ENCODE data around the gene SEPTIN7. TPM values are rescaled to one million over a fixed set of nuclear protein-coding genes. Genes with fewer than 3 reads are reported as not detected.

SEPTIN7 gene
- total and polyA plus RNA-seq, 2 of the 13 experiments (the other 11 are each of a cell fraction or from before 2014, with no cell fraction given), result 103 to 129 TPM

- no peak for FAIRE-seq
- Histone ChIP-seq H4K20me1 (ENCODE audit: insufficient read depth, low read length) (no peaks in the 10 kb centered on the region), H3K4me1 (ENCODE audit: insufficient read depth, low read length) (no peaks in the 10 kb centered on the region), H3K9ac (ENCODE audit: insufficient read depth, low read depth, low read length) (no peak overlapping the region), H3K27me3 (ENCODE audit: control insufficient read depth in 1 of 2, insufficient read depth in 2 of 2, low read length in 2 of 2) (no peaks in the 10 kb centered on the region), H3K9me3 (ENCODE audit: low read length) (no peaks in the 10 kb centered on the region), H3K4me2 (ENCODE audit: low read depth, low read length) (no peak overlapping the region), H3K4me3 (replicated peaks in 1 of 3; ENCODE audit: insufficient read depth in 1 of 3, low read depth in 2 of 3, low read length in 3 of 3) (no peak overlapping the region), H3K27ac (ENCODE audit: extremely low read length, insufficient read depth, low read length) (no peak overlapping the region), H3K36me3 (replicated peaks in 1 of 2; ENCODE audit: control insufficient read depth in 1 of 2, insufficient read depth in 2 of 2, low read length in 2 of 2) (no peaks in the 10 kb centered on the region), H3K79me2 (ENCODE audit: insufficient read depth, low read length) (no peaks in the 10 kb centered on the region), H2AFZ (ENCODE audit: low read length) (no peak overlapping the region)
- no peak for TF ChIP-seq ZNF704 (CRISPR knock-in tag; IDR thresholded peaks at IDR 0.05; ENCODE audit: borderline replicate concordance)
- no peak for TF ChIP-seq ZNF614 (CRISPR knock-in tag; IDR thresholded peaks at IDR 0.05; ENCODE audit: borderline replicate concordance)
- TF ChIP-seq ONECUT2 (CRISPR knock-in tag; IDR thresholded peaks at IDR 0.05), result no peak
- DNase-seq (ENCODE audit: low spot score), result no peak
- BruUV-seq (replicated peaks), result no TSS peak
- ChIA-PET POLR2A (no interaction called here), CTCF (ENCODE audit: low intra/inter-chr PET ratio, low total read pairs) (no interaction called here)
- intact Hi-C loops (cut with micrococcal nuclease; ENCODE audit: unreplicated experiment), result no loop called here
- no peak for ATAC-seq
- in situ Hi-C loops (cut with HindIII; ENCODE audit: extremely low pct_ligation_motif_present, low pct_unique_long_range_greater_than_20kb), result no loop called here
These were observed 29.1 kb upstream of the SEPTIN7 start for GRCh38 chr7:35771776-35772175.

- Histone ChIP-seq H3K36me3 (replicated peaks in 1 of 2; ENCODE audit: control insufficient read depth in 1 of 2, insufficient read depth in 2 of 2, low read length in 2 of 2) (no peaks in the 10 kb centered on the region), H3K79me2 (ENCODE audit: insufficient read depth, low read length) (no peaks in the 10 kb centered on the region), H3K4me3 (replicated peaks in 1 of 3; ENCODE audit: insufficient read depth in 1 of 3, low read depth in 2 of 3, low read length in 3 of 3) (no peak overlapping the region), H3K9me3 (ENCODE audit: low read length) (no peaks in the 10 kb centered on the region), H2AFZ (ENCODE audit: low read length) (no peak overlapping the region), H3K4me1 (ENCODE audit: insufficient read depth, low read length) (no peaks in the 10 kb centered on the region), H3K27ac (ENCODE audit: extremely low read length, insufficient read depth, low read length) (no peak overlapping the region), H4K20me1 (ENCODE audit: insufficient read depth, low read length) (no peaks in the 10 kb centered on the region), H3K4me2 (ENCODE audit: low read depth, low read length) (no peak overlapping the region), H3K9ac (ENCODE audit: insufficient read depth, low read depth, low read length) (no peak overlapping the region), H3K27me3 (ENCODE audit: control insufficient read depth in 1 of 2, insufficient read depth in 2 of 2, low read length in 2 of 2) (no peaks in the 10 kb centered on the region)
- 78% methylated on average over 3 of the region's 3 CpGs for WGBS (ENCODE audit: low lambda C conversion rate)
- TF ChIP-seq ZNF3 (CRISPR knock-in tag; IDR thresholded peaks at IDR 0.05) (no peak), MAFF (IDR thresholded peaks at IDR 0.05; ENCODE audit: low read depth, low read length) (peak; percentile 78), MAFK (conservative IDR thresholded peaks at IDR 0.05 in 1 of 2, IDR thresholded peaks at IDR 0.05 in 1 of 2; ENCODE audit: low read length in 2 of 2) (peak; percentile 79 to 83)
- ATAC-seq (no peak), DNase-seq (ENCODE audit: low spot score) (no peak), FAIRE-seq (no peak)
- BruUV-seq (replicated peaks), result no TSS peak
- intact Hi-C loops (cut with micrococcal nuclease; ENCODE audit: unreplicated experiment), result no loop called here
- in situ Hi-C loops (cut with HindIII; ENCODE audit: extremely low pct_ligation_motif_present, low pct_unique_long_range_greater_than_20kb), result no loop called here
- ChIA-PET POLR2A (no interaction called here), CTCF (ENCODE audit: low intra/inter-chr PET ratio, low total read pairs) (no interaction called here)
These were observed 26.9 kb upstream of the SEPTIN7 start for GRCh38 chr7:35773994-35774393.

All from HepG2 (cell line).